ENCODE data around the gene PKHD1. TPM values are rescaled to one million over a fixed set of nuclear protein-coding genes. Genes with fewer than 3 reads are reported as not detected.

The PKHD1 gene
- total RNA-seq, 1 donor from 2014 or later, result 1.6 TPM

- no peak for TF ChIP-seq CTCF (IDR thresholded peaks at IDR 0.05; ENCODE audit: insufficient read depth, low read length, poor library complexity, severe bottlenecking)
- no peaks in the 10 kb centered on the region for H3K36me3 ChIP-seq (ENCODE audit: control insufficient read depth, insufficient read depth, low read length)
- no peak for DNase-seq (ENCODE audit: low read depth)
Measured at GRCh38 chr6:51568771-51569170, 518.6 kb downstream of the PKHD1 start.

GRCh38 chr6:51565472-51565871, 521.9 kb downstream of the PKHD1 start:
- H3K36me3 ChIP-seq (ENCODE audit: control insufficient read depth, insufficient read depth, low read length), result no peaks in the 10 kb centered on the region
- TF ChIP-seq CTCF (IDR thresholded peaks at IDR 0.05; ENCODE audit: insufficient read depth, low read length, poor library complexity, severe bottlenecking), result no peak
- no peak overlapping the region for H3K4me3 ChIP-seq (ENCODE audit: low read depth, low read length)
- no peak for DNase-seq (ENCODE audit: low read depth)
- no peaks in the 10 kb centered on the region for H3K27me3 ChIP-seq (ENCODE audit: control insufficient read depth, insufficient read depth, low read length)

More at GRCh38 chr6:51568771-51569170, 518.6 kb downstream of the PKHD1 start:
- no peak overlapping the region for H3K4me3 ChIP-seq (ENCODE audit: low read depth, low read length)
- no peaks in the 10 kb centered on the region for H3K27me3 ChIP-seq (ENCODE audit: control insufficient read depth, insufficient read depth, low read length)

Other genes starting within 250 kb of the PKHD1 start
- not detected in 2 replicates for gene IL17A, start 98.8 kb upstream of the PKHD1 start, total RNA-seq
- gene IL17F, start 156.9 kb upstream of the PKHD1 start, total RNA-seq, result not detected in 2 replicates
- gene MCM3, start 197.1 kb upstream of the PKHD1 start, total RNA-seq, result 37.1 and 38.6 TPM in 2 replicates